Ovary (tissue), 9 donors: ENCODE data around the gene CD320. TPM values are rescaled to one million over a fixed set of nuclear protein-coding genes. Genes with fewer than 3 reads are reported as not detected.

ENCODE experiments used
- DNase-seq, 5 donors: peaks; one replicate each; pipeline ENCODE4 v3.0.0-alpha.2; 2019 to 2020
- H3K27ac ChIP-seq, 2 donors: fragments of 200-600 bp; one replicate each; pipeline versions ENCODE4 v1.5.1 to v1.8.0; 2019 to 2022
- H3K27me3 ChIP-seq: fragments of 200-600 bp; one replicate; pipeline ENCODE4 v1.8.0; 2022
- H3K36me3 ChIP-seq: fragments of 200-600 bp; sonication (generic); one replicate; pipeline ENCODE4 v1.5.1; 2019
- H3K4me1 ChIP-seq: one replicate; pipeline ENCODE4 v1.8.1; 2013; ENCODE audit warnings: mild to moderate bottlenecking, moderate library complexity; ENCODE audit not compliant: insufficient read depth
- H3K4me3 ChIP-seq: fragments of 200-600 bp; sonication (generic); one replicate; pipeline ENCODE4 v1.5.1; 2017
- H3K9me3 ChIP-seq, 2 donors: fragments of 200-600 bp in 1 of 2; sonication (generic) in 1 of 2; one replicate each; pipeline versions ENCODE4 v1.5.1 to v1.8.1; 2013 to 2019; ENCODE audit warnings: mild to moderate bottlenecking in 1 of 2, moderate library complexity in 1 of 2
- CTCF ChIP-seq, 3 donors: fragments of 450-650 bp in 2 of 3; fragments of 200-600 bp in 1 of 3; IDR thresholded peaks; one replicate each; pipeline versions ENCODE4 v1.5.1 to v1.8.0; 2016 to 2022; ENCODE audit warnings: antibody characterized with exemption in 3 of 3, mild to moderate bottlenecking in 1 of 3
- EP300 ChIP-seq: sonication (generic); formaldehyde crosslinking; IDR thresholded peaks from one replicate; pipeline ENCODE4 v1.6.1; 2017; ENCODE audit warnings: antibody characterized with exemption
- POLR2A ChIP-seq: fragments of 450-650 bp; IDR thresholded peaks from one replicate; pipeline ENCODE4 v1.6.1; 2017; ENCODE audit warnings: antibody characterized with exemption, mild to moderate bottlenecking, moderate library complexity
- WGBS, 3 donors: extraction: QIAGEN DNeasy Blood & Tissue Kit in 1 of 3; methylation state at CpG; one replicate each; pipeline versions ENCODE4 v1.1.5 to v1.1.7; 2013 to 2017; 5-methylcytosine and 5-hydroxymethylcytosine counted together
- intact Hi-C, 4 donors: fragments of 100-400 bp; cut with DNase I; formaldehyde crosslinking; loops; one replicate each; pipeline versions ENCODE4 v1.11.0 to v1.15.1; 2022 to 2023
- polyA plus RNA-seq, 2 donors: library from polyadenylated mRNA; stranded (reverse); fragments of 200-250 nt in 1 of 2; fragments of 350-450 nt in 1 of 2; fragmentation: Illumina TruSeq in 1 of 2; extraction: RNeasy Lipid Tissue Mini Kit (QIAGEN cat#74804) in 1 of 2; gene quantifications; one replicate each; pipeline ENCODE4 v1.2.3, GENCODE V29; 2013 to 2014
- total RNA-seq, 7 donors: library from RNA; depleted of rRNA in 2 of 7; stranded (reverse); fragments of >200 nt in 2 of 7; fragmentation: NEBNext Ultra II Directional in 3 of 7; extraction: Animal tissue kit (Norgen Biotek cat#: 25700) in 3 of 7; gene quantifications; one replicate each; pipeline versions ENCODE4 v1.1.0 to v1.2.4, GENCODE V29; 2016 to 2023
- donor health status: DM: no; HTN: no; CAD: no; lungs with moderate emphysema.
- donor health status: DM: no; HTN: no; CAD: no.
- donor health status: Bipolar disorder and iron deficiency.
- donor health status: DM: yes; HTN: yes; CAD: no.
- donor health status: DM: no; HTN: no; CAD: no.
- donor health status: DM: yes; HTN: yes; CAD: no.

The CD320 gene
- total and polyA plus RNA-seq, 9 donors, result 1.9 to 57.0 (median 34.2) TPM

- 7 to 20% (median 19%) methylated on average over 51 to 52 of the region's 52 CpGs for WGBS, 3 donors
- DNase-seq, result no peak
- Histone ChIP-seq H3K36me3 (no peaks in the 10 kb centered on the region), H3K4me3 (no peak overlapping the region), H3K9me3 (no peaks in the 10 kb centered on the region), H3K4me1 (no peaks in the 10 kb centered on the region), H3K27me3 (peaks cover 5% of the 10 kb centered on the region), H3K27ac (no peak overlapping the region)
- intact Hi-C loops, result no loop called here
- no peak for TF ChIP-seq CTCF (IDR thresholded peaks at IDR 0.05)
- TF ChIP-seq EP300, result no peak
- TF ChIP-seq POLR2A, result no peak
Observed at GRCh38 chr19:8332976-8333766, 25.0 kb upstream of the CD320 start.

GRCh38 chr19:8331263-8331845 is 23.2 kb upstream of the CD320 start:
- no peak overlapping the region for H3K27ac ChIP-seq
- peaks cover 5% of the 10 kb centered on the region for H3K27me3 ChIP-seq
- intact Hi-C loops, result no loop called here
- no peak overlapping the region for H3K4me3 ChIP-seq
- WGBS, 3 donors, result 66 to 72% (median 70%) methylated on average over 8 of the region's 8 CpGs
- no peaks in the 10 kb centered on the region for H3K4me1 ChIP-seq
- H3K9me3 ChIP-seq, result no peaks in the 10 kb centered on the region
- H3K36me3 ChIP-seq, result no peaks in the 10 kb centered on the region
- TF ChIP-seq CTCF (IDR thresholded peaks at IDR 0.05) (no peak), POLR2A (no peak), EP300 (no peak)
- no peak for DNase-seq

- H3K27ac ChIP-seq, result no peak overlapping the region
- H3K4me3 ChIP-seq, result no peak overlapping the region
- WGBS, 3 donors, result 54 to 90% (median 84%) methylated on average over 3 of the region's 3 CpGs
- H3K36me3 ChIP-seq, result no peaks in the 10 kb centered on the region
- no peak for DNase-seq
- H3K9me3 ChIP-seq, result no peaks in the 10 kb centered on the region
- no peak for TF ChIP-seq CTCF (IDR thresholded peaks at IDR 0.05)
- TF ChIP-seq EP300, result no peak
- TF ChIP-seq POLR2A, result no peak
- intact Hi-C loops, result no loop called here
- no peaks in the 10 kb centered on the region for H3K4me1 ChIP-seq
- peaks cover 5% of the 10 kb centered on the region for H3K27me3 ChIP-seq
Observed at GRCh38 chr19:8329996-8330395, 21.8 kb upstream of the CD320 start.

- intact Hi-C loops, result no loop called here
- no peak for DNase-seq
- Histone ChIP-seq H3K27ac (no peak overlapping the region), H3K27me3 (no peaks in the 10 kb centered on the region), H3K9me3 (no peaks in the 10 kb centered on the region), H3K36me3 (no peaks in the 10 kb centered on the region), H3K4me3 (no peak overlapping the region), H3K4me1 (peaks cover 8% of the 10 kb centered on the region)
- TF ChIP-seq POLR2A (no peak), CTCF (IDR thresholded peaks at IDR 0.05) (no peak), EP300 (no peak)
- WGBS, 3 donors, result 88 to 97% (median 91%) methylated on average over 3 of the region's 3 CpGs
Observed at GRCh38 chr19:8325454-8325853, 17.3 kb upstream of the CD320 start.
